Measurements from ENCODE around the gene DDTL.
"Not testable (repeated sequence)": the region's sequence is repeated elsewhere in the genome, so short reads cannot be mapped to it uniquely, and the experiment has no call there.

The DDTL gene

DNA sequence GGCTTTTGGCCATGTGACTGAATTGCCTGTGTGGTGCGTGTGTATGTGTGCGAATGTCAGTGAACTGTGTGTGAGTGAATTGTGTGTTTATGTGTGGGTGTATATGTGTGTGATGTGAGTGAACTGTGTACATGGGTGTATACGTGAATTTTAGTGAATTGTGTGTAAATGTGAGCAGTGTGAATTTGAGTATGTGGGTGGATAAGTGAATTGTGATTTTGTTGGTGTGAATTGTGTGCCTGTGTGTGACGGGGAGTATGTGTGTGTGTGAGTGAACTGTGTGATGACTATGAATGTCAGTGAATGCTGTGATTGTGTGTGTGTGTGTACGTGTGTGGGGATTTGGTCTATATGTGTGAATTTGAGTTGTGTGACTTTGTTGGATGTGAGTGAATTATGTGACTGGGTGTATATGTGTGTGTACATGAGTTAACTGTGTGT is 3.5 kb downstream of the DDTL start:
- TF ChIP-seq Cebpa-rat (IDR thresholded peaks at IDR 0.05) = no peak
- H3K4me2 ChIP-seq = peak overlapping the region; percentile 16 to 81 (median 49); a peak in 18 of 22 replicates
- H3K27ac ChIP-seq = no peak overlapping the region

DNA sequence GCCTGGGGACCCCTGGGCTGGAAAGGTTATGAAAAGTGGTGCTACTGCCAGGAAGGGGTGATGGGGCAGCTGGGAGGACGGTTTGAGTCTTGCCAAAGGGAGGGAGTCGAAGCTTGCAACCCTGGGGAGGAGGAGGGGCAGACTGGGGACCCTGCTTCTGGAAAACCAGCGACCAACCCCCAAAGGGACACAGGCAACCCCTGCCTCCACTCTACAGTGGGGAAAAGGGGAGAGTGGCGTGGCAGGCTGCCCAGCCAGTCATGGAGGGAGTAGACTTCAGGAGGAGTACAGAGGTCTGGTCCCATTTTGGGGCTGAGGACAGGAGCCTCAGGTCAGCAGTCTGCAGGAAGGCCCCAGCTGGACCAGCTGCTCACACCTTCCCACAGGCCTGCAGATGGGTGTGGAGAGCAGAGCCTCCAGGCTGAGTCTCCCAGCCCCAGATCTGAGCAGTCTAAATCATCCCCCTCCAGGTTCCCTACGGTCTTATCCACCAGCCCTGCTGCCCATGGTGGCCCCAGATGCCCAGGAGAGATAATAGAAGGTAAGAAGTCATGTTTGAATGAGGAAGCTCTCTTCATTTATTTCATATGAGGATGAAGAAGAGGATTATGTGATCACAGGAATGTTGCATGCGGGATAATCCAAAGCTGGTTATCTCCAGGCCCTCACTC is 4.3 kb downstream of the DDTL start:
- peak overlapping the region in 9 of 11 experiments; percentile 0 to 63 (median 35); a peak in 10 of 22 replicates for H3K9ac ChIP-seq
- peak overlapping the region in 10 of 11 experiments; percentile 3 to 81 (median 33); a peak in 17 of 22 replicates for H3K4me2 ChIP-seq
- TF ChIP-seq Cebpa-rat (IDR thresholded peaks at IDR 0.05) = no peak

More for the DNA sequence above, 3.5 kb downstream of the DDTL start:
- Histone ChIP-seq H3K36me3 (peaks cover 29 to 33% (median 30%) of the 10 kb centered on the region in 11 experiments), H3K9ac (peak overlapping the region in 9 of 11 experiments; percentile 16 to 57 (median 32); a peak in 8 of 22 replicates), H3K4me1 (peaks cover 22 to 31% (median 29%) of the 10 kb centered on the region in 10 experiments), H3K4me3 (peak overlapping the region in 2 of 10 experiments; percentile 2 to 18; a peak in 2 of 20 replicates), H3K27me3 (no peaks in the 10 kb centered on the region), H4K20me1 (peaks cover 28 to 32% (median 30%) of the 10 kb centered on the region in 11 experiments; a peak in 21 of 22 replicates), H3K9me3 (replicated peaks in 1 of 11) (no peaks in the 10 kb centered on the region)

DNA sequence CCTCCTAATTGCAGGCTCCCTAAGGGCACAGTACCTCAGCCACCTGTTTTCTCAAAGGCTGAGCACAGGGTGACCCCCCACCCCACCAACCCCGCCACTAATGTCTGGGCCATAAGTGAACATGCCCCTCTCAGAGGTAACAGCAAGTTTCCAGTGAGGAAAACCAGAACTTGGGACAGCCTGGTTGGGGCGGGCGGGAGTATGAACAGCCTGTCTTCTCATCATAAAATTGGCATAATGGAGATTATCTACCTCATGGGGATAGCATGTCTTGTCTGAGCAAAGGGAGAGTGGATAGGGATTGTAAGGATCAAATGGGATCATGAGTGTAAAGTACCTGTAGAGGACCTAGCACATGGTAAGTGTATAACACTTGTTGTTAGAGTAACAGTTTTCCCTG is 5.2 kb downstream of the DDTL start:
- peaks cover 22 to 31% (median 29%) of the 10 kb centered on the region in 10 experiments for H3K4me1 ChIP-seq
- H3K36me3 ChIP-seq = peaks cover 29 to 33% (median 30%) of the 10 kb centered on the region in 11 experiments
- H3K27ac ChIP-seq; H3K4me3 ChIP-seq; H3K27me3 ChIP-seq; H3K9me3 ChIP-seq (replicated peaks in 1 of 11): not testable (repeated sequence)
- peak overlapping the region in 7 of 11 experiments; percentile 3 to 81 (median 35); a peak in 6 of 22 replicates for H3K4me2 ChIP-seq
- H3K9ac ChIP-seq = peak overlapping the region in 8 of 11 experiments; percentile 0 to 63 (median 14); a peak in 3 of 22 replicates
- H4K20me1 ChIP-seq = peaks cover 28 to 32% (median 30%) of the 10 kb centered on the region in 11 experiments; a peak in 21 of 22 replicates

More for the DNA sequence above, 4.3 kb downstream of the DDTL start:
- Histone ChIP-seq H3K9me3 (replicated peaks in 1 of 11) (no peaks in the 10 kb centered on the region), H4K20me1 (peaks cover 28 to 32% (median 30%) of the 10 kb centered on the region in 11 experiments; a peak in 21 of 22 replicates), H3K4me1 (peaks cover 22 to 31% (median 29%) of the 10 kb centered on the region in 10 experiments), H3K4me3 (peak overlapping the region in 1 of 10 experiments; percentile 16; a peak in 1 of 20 replicates), H3K36me3 (peaks cover 29 to 33% (median 30%) of the 10 kb centered on the region in 11 experiments), H3K27ac (no peak overlapping the region), H3K27me3 (no peaks in the 10 kb centered on the region)

DNA sequence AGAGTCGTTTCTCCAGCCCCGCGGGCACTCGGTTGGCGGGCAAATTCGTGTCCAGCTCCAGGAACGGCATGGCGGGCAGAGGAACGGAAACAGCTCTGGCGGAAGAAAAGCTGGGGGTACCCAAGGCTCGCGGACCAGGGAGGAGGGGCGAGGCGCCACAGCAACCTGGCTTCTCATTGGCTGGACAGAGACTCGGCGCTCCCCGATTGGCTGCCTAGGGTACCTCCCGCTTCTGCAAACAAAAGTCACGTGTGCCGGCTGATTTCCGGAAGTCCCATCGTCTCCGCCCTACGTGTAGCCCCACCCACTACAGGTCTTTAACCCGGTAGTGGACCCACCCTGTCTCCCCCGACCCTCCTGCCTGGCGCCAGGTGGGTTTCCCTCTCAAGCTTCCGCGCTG is 7.7 kb downstream of the DDTL start, which contains the start of gene DDT:
DDT (minus strand) TSS at position 97 of the 400 bp plus-strand sequence; CDS start at position 70, 27 bp downstream.
- H3K27me3 ChIP-seq; H3K9me3 ChIP-seq (replicated peaks in 1 of 11); H3K4me3 ChIP-seq; H3K27ac ChIP-seq; H3K9ac ChIP-seq: not testable (repeated sequence)
- H3K4me2 ChIP-seq = peak within 1 kb of the TSS in 2 of 11 experiments; percentile 46 to 64; a peak in 1 of 22 replicates
- H3K36me3 ChIP-seq = peaks cover 26 to 28% (median 26%) of the 10 kb centered on the region in 11 experiments
- H3K4me1 ChIP-seq = peaks cover 19 to 27% (median 24%) of the 10 kb centered on the region in 10 experiments
- H4K20me1 ChIP-seq = peaks cover 25 to 27% (median 26%) of the 10 kb centered on the region in 11 experiments; a peak in 21 of 22 replicates

DNA sequence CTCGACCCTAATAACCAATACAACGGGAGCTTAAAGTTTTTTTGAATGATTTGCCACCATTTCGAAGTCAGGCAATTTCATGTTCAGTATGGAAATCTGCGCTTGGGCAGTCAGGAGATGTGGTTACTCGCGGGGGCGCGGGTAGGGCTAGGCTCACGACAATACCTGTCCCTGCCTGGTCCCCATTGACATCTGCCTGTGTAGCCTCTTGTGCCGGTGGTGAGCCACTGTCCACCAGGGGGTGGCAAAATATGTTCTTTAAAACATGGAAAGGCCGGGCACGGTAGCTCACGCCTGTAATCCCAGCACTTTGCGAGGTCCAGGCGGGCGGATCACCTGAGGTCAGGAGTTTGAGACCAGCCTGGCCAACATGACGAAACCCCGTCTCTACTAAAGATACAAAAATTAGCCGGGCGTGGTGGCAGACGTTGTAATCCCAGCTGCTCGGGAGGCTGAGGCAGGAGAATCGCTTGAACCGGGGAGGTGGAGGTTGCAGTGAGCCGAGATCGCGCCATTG is 8.2 kb downstream of the DDTL start:
- not testable (repeated sequence) for H3K9me3 ChIP-seq (replicated peaks in 1 of 11)

DNA sequence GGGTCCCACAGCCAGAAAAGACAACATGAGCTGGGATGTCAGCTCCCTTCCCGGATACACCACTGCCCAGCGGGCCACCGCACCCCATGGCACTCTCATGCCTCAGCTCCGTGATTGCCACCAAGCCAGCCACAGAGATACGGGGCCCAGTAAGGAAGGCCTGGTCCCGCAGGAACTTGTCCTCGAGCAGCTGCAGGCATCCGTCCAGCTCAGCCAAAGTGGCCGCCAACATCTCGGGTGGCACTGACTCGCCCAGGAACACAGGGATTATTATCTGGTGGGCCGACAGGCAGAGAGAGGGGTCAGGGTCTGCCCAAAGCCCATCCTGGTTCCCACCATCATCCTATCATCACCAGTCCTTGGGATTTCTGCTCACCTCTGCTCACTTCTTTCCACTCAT is 10.6 kb downstream of the DDTL start:
- not testable (repeated sequence) for H3K9me3 ChIP-seq (replicated peaks in 1 of 11); H3K4me3 ChIP-seq; H3K4me2 ChIP-seq; H3K4me1 ChIP-seq; H4K20me1 ChIP-seq; H3K9ac ChIP-seq; H3K36me3 ChIP-seq; H3K27ac ChIP-seq
- H3K27me3 ChIP-seq = peaks cover 5 to 17% (median 14%) of the 10 kb centered on the region in 11 experiments; a peak in 20 of 22 replicates

More for the DNA sequence above, 8.2 kb downstream of the DDTL start:
- H3K27ac ChIP-seq, H3K27me3 ChIP-seq, H3K9ac ChIP-seq, H3K4me3 ChIP-seq: not testable (repeated sequence)
- Histone ChIP-seq H3K36me3 (peaks cover 20 to 23% (median 21%) of the 10 kb centered on the region in 11 experiments), H3K4me1 (peaks cover 13 to 21% (median 19%) of the 10 kb centered on the region in 10 experiments), H4K20me1 (peaks cover 19 to 21% (median 21%) of the 10 kb centered on the region in 11 experiments; a peak in 21 of 22 replicates), H3K4me2 (peak overlapping the region in 2 of 11 experiments; percentile 46 to 64; a peak in 1 of 22 replicates)

DNA sequence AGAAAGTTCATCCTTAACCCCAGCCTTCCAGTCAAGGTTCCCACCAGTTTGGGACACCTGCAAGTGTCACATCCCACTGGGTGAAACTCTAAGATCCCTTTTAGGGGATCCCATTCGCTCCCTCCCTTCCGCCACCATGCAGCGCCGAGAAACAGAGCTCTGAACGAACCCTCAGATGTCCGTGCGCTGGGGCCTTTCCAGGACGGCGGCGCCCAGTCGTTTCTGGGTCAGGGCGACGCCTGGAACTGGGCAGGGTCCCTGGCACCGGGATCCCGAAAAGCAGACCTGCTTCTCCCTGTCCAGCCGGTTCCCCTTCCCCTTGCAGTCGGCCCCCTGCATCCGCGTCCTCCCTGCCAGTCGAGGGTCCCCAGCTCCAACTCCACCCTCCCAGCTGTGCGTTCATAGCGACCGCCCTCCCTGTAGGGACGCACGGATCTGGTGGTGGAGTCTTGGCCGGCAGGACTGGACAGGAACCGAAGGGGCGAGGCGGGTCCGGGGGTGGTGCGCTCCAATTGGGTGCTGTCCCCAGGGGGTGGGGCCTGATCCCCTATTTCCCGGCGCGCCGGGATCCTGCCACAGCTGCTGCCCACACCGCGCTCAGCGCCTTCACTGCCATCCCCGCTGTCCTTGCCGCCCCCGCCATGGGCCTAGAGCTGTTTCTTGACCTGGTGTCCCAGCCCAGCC is 13.0 kb downstream of the DDTL start, which contains the start of gene GSTT2:
GSTT2 (plus strand) TSS at position 578 of the 684 bp plus-strand sequence.
- not testable (repeated sequence) for H3K4me1 ChIP-seq; H3K36me3 ChIP-seq; H3K4me3 ChIP-seq; H3K4me2 ChIP-seq; H3K27ac ChIP-seq; H3K9me3 ChIP-seq (replicated peaks in 1 of 11); H4K20me1 ChIP-seq; H3K9ac ChIP-seq
- peaks cover 5 to 17% (median 14%) of the 10 kb centered on the region in 11 experiments; a peak in 20 of 22 replicates for H3K27me3 ChIP-seq

DNA sequence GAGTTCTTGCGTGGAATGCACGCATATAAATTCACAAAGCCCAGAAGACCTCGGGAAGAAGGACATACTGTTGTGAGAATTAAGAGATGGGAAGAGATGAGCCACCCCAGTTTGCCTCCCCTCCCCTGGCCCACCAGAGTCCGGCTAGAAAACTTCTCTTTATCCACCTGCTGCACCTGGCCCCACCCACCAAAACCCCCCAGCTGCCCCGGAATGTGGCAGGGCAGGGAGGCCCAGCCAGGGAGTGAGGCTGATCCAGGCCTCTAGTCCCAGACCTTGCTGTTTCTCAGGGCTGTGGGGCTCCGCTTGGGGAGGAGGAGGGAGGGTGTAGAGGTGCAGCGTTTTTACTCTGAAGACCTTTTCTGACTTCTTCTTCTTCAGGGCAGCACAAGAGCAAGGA is 13.9 kb downstream of the DDTL start:
- H3K9me3 ChIP-seq (replicated peaks in 1 of 11); H3K4me2 ChIP-seq; H3K27ac ChIP-seq; H4K20me1 ChIP-seq; H3K9ac ChIP-seq; H3K4me1 ChIP-seq; H3K4me3 ChIP-seq; H3K36me3 ChIP-seq: not testable (repeated sequence)
- peaks cover 5 to 17% (median 14%) of the 10 kb centered on the region in 11 experiments; a peak in 20 of 22 replicates for H3K27me3 ChIP-seq

DNA sequence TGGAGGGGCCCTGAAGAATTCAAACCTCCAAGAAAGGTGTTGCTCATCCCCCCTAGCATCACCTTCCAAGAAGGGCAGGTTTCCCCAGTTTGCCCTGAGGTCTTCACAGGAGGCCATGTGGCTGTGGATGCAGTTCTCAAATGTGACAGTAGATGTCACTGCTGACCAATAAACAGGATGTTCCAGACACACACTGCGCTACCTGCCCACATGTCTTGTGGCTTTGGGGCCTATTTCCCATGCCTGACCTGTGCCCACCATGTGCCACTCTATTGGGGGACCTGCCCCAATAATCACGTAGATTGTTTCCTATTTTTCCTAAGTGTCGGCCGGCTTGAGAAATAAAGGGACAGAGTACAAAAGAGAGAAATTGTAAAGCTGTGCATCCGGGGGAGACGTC is 17.7 kb downstream of the DDTL start:
- Histone ChIP-seq H3K9ac (no peak overlapping the region), H4K20me1 (no peaks in the 10 kb centered on the region), H3K27ac (no peak overlapping the region), H3K4me1 (no peaks in the 10 kb centered on the region), H3K27me3 (peaks cover 5 to 17% (median 14%) of the 10 kb centered on the region in 11 experiments; a peak in 20 of 22 replicates), H3K4me2 (no peak overlapping the region), H3K9me3 (replicated peaks in 1 of 11) (no peaks in the 10 kb centered on the region), H3K4me3 (no peak overlapping the region), H3K36me3 (no peaks in the 10 kb centered on the region)
- no peak for TF ChIP-seq Cebpa-rat (IDR thresholded peaks at IDR 0.05)

DNA sequence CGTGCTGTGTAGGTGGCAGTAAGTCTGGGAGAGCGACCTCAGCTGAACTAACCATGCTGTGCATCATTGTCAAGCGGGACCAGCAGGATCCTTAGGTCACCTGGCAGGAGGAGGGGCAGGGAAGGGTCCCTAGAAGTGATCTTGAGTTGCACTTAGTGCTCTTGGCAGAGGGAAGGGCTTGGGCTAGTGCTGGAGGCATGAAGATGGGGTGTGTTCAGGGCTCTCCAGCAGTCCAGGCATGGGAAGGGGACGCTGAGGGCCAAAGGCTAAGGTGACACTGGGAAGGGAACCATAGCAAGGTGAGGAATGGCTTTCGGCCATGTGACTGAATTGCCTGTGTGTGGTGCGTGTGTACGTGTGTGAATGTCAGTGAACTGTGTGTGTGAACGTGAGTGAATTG is 19.4 kb downstream of the DDTL start:
- not testable (repeated sequence) for H3K4me1 ChIP-seq; H3K27me3 ChIP-seq; H3K4me3 ChIP-seq; H3K9me3 ChIP-seq (replicated peaks in 1 of 11); H3K27ac ChIP-seq; H3K36me3 ChIP-seq; H3K4me2 ChIP-seq; H4K20me1 ChIP-seq; H3K9ac ChIP-seq

DNA sequence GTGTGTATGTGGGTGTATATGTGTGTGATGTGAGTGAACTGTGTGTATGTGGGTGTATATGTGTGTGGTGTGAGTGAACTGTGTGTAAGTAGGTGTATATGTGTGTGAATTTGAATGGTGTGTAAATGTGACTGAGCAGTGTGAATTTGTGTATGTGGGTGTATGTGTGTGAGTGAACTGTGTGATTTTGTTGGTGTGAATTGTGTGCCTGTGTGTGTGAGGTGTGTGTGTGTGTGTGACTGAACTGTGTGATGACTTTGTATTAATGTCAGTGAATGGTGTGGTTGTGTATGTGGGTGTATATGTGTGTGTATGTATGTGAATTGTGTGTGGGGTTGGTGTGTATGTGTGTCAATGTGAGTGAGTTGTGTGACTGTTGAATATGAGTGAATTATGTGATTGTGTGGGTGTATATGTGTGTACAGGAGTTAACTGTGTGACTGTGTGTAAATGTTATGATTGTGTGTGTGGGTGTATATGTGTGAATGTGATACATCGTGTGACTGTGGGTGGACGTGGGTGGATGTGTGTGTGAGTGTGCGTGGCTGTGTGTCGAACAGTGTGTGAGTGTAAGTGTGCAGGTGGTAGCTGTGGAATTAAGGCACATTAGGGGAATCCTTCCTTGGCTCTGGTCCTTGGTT is 20.0 kb downstream of the DDTL start:
- not testable (repeated sequence) for H3K4me3 ChIP-seq; H3K4me2 ChIP-seq; H3K27ac ChIP-seq; H3K27me3 ChIP-seq; H4K20me1 ChIP-seq; H3K9me3 ChIP-seq (replicated peaks in 1 of 11); H3K9ac ChIP-seq; H3K36me3 ChIP-seq; H3K4me1 ChIP-seq

DNA sequence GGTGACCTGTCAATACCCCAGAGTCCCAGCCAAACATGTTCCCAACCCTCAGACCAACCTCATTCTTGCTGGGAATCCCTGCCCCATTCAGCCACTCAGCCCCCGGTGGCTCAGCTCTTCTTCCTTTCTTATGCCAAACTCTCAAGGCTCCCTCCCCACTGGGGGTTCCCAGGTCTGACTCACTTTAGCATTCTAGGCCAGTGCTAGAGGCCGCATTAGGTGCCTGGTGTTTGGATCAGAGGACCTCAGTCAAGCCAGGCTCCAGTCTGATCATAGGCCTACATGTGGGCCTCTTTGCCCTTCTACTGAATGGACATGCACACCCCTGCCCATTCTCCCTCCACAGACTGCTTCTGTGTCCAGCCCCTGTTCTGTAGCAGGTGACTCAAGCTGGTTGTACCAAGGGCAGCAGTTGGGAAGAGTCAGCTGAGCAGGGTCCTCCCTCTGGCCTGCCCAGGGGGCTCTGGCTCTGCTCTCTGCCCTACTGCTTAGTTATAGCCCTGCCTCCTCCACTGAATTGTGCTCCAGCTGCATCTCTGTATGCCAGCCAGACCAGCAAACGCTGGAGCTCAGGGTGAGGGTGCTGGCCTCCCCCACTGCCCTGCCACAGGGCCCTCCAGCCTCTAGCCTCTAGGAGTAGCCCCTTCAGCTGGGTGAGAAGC is 23.0 kb downstream of the DDTL start:
- H3K27ac ChIP-seq; H3K27me3 ChIP-seq; H4K20me1 ChIP-seq; H3K4me3 ChIP-seq; H3K9me3 ChIP-seq (replicated peaks in 1 of 11); H3K4me1 ChIP-seq; H3K4me2 ChIP-seq; H3K36me3 ChIP-seq; H3K9ac ChIP-seq: not testable (repeated sequence)

Data from BLaER1 treated with 17β-estradiol and CSF1 and Interleukin-3, amounts not matched to agents 10 nM and 100 nM (cell line).